CD4-positive, alpha-beta memory T cell (primary cell): ENCODE measurements around the gene SOX13. TPM values are rescaled to one million over a fixed set of nuclear protein-coding genes. Genes with fewer than 3 reads are reported as not detected.

Experiments used
- CTCF ChIA-PET: fragments of 350-600 bp; sonication (Branson Sonifier 250); formaldehyde crosslinking; loops from one replicate; lab custom pipeline; 2021; ENCODE audit warnings: inconsistent platforms; ENCODE audit not compliant: partially characterized antibody; lab: Charles Lee
- POLR2A ChIA-PET: fragments of 350-600 bp; sonication (Branson Sonifier 250); formaldehyde crosslinking; loops from one replicate; lab custom pipeline; 2021; ENCODE audit not compliant: partially characterized antibody; lab: Charles Lee
- DNase-seq, 5 donors: peaks; one replicate each; pipeline versions ENCODE4 v3.0.0 to v3.0.0-alpha.2; 2020 to 2022; ENCODE audit warnings: mixed read lengths in 1 of 5
- H3K27ac ChIP-seq: one replicate; pipeline ENCODE4 v1.7.0; 2013; ENCODE audit warnings: low read depth, low read length
- H3K27me3 ChIP-seq: 2 replicates; pipeline ENCODE4 v1.7.0; 2013; ENCODE audit warnings: mild to moderate bottlenecking, low read length, moderate library complexity; ENCODE audit not compliant: insufficient read depth
- H3K36me3 ChIP-seq: 2 replicates; pipeline ENCODE4 v1.7.0; 2013; ENCODE audit warnings: mild to moderate bottlenecking, low read length, moderate library complexity; ENCODE audit not compliant: insufficient read depth
- H3K4me1 ChIP-seq: 2 replicates; pipeline ENCODE4 v1.7.0; 2013; ENCODE audit warnings: mild to moderate bottlenecking, low read length, moderate library complexity; ENCODE audit not compliant: insufficient read depth
- H3K4me3 ChIP-seq, 2 donors: one replicate each; pipeline ENCODE4 v1.7.0; 2013; ENCODE audit warnings: low read length in 2 of 2, mild to moderate bottlenecking in 1 of 2
- H3K9me3 ChIP-seq, 2 donors: one replicate each; pipeline ENCODE4 v1.7.0; 2013; ENCODE audit warnings: low read length in 2 of 2, control low read depth in 1 of 2; ENCODE audit not compliant: control insufficient read depth in 1 of 2
- H3K27ac Mint-ChIP-seq, 7 donors: one replicate each; pipeline ENCODE4 v1.8.0; 2020 to 2021; ENCODE audit warnings: mixed read lengths in 7 of 7, mild to moderate bottlenecking in 6 of 7, inconsistent platforms in 3 of 7, moderate library complexity in 3 of 7
- H3K27me3 Mint-ChIP-seq, 2 donors: one replicate each; pipeline ENCODE4 v1.8.0; 2020 to 2021; ENCODE audit warnings: mixed read lengths in 2 of 2
- H3K36me3 Mint-ChIP-seq, 2 donors: one replicate each; pipeline ENCODE4 v1.8.0; 2020 to 2021; ENCODE audit warnings: mixed read lengths in 2 of 2, inconsistent platforms in 1 of 2, mild to moderate bottlenecking in 1 of 2
- H3K4me1 Mint-ChIP-seq, 4 donors: one replicate each; pipeline ENCODE4 v1.8.0; 2020 to 2021; ENCODE audit warnings: mixed read lengths in 4 of 4, mild to moderate bottlenecking in 1 of 4
- H3K4me3 Mint-ChIP-seq, 8 donors: one replicate each; pipeline ENCODE4 v1.8.0; 2020 to 2021; ENCODE audit warnings: mixed read lengths in 8 of 8, mild to moderate bottlenecking in 7 of 8, moderate library complexity in 6 of 8, inconsistent platforms in 3 of 8
- H3K9me3 Mint-ChIP-seq, 8 donors: one replicate each; pipeline ENCODE4 v1.8.0; 2020 to 2021; ENCODE audit warnings: mixed read lengths in 8 of 8, mild to moderate bottlenecking in 5 of 8, inconsistent platforms in 3 of 8, moderate library complexity in 1 of 8
- intact Hi-C: fragments of 100-400 bp; cut with micrococcal nuclease; formaldehyde crosslinking; loops from one replicate; pipeline ENCODE4 v1.15.1; 2023
- polyA plus RNA-seq, 2 donors: library from polyadenylated mRNA; unstranded; fragments of 300-500 nt; fragmentation: Illumina TruSeq; gene quantifications; one replicate each; pipeline ENCODE4 v1.2.3, GENCODE V29; 2021
- total RNA-seq, 2 experiments: library from RNA; stranded (reverse); gene quantifications; one replicate each; pipeline ENCODE4 v1.2.3, GENCODE V29; 2021

The SOX13 gene
- total and polyA plus RNA-seq, 4 experiments from 2014 or later, result 0.94 to 12.0 (median 6.0) TPM

DNA sequence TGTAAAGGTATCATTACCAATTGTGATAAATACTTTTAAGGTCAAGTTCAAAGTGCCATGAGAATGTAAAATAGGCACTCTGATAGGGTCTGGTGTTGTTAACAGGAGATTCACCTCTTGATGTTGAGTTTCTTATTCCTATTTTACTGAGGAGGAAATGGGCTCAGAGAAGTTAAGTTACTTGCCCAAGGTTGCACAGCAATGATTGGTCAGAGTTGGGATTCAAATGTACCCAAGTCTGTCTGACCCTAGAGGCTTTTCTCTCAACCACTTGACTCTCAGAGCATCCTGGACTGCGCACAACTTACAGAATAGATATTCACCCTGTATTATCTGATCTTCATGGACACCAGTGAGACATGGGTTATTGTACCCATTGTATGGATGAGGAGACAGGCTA is 33.9 kb downstream of the SOX13 start:
- Mint-ChIP-seq H3K4me3 (no peak overlapping the region), H3K27me3 (no peaks in the 10 kb centered on the region), H3K36me3 (no peaks in the 10 kb centered on the region), H3K4me1 (peaks cover 20 to 54% (median 32%) of the 10 kb centered on the region in 4 donors), H3K27ac (peak overlapping the region in 6 of 7 donors; percentile 15 to 86 (median 47)), H3K9me3 (no peaks in the 10 kb centered on the region)
- ChIA-PET CTCF (interaction anchor here (1.5 kb wide), 1 partner anchor 22 kb away, joined by 4 read pairs; no protein-coding TSS in a partner anchor), POLR2A (no interaction called here)
- no peak for DNase-seq
- Histone ChIP-seq H3K27me3 (peaks cover 4% of the 10 kb centered on the region), H3K9me3 (no peaks in the 10 kb centered on the region), H3K27ac (no peak overlapping the region), H3K4me3 (no peak overlapping the region), H3K4me1 (peaks cover 39% of the 10 kb centered on the region), H3K36me3 (no peaks in the 10 kb centered on the region)
- intact Hi-C loops, result no loop called here

DNA sequence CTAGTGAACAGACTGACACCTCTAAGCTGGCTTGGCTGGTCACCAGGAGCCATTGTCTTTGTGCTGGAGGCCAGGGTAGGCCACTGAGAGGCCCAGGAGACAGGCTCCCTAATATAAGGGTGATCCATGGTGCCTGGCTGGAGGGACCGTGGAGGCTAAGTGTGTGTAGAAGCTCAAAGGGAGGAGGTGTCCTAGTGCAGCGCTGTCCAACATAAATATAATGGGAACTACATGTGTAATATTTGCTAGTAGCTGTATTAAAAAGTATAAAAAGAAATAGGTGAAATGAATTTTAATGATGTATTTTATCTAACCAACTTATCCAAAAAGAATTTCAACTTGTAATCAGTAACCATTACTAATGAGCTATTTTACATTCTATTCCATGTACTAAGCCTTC is 35.0 kb downstream of the SOX13 start:
- Mint-ChIP-seq H3K27me3 (no peaks in the 10 kb centered on the region), H3K4me1 (peaks cover 12 to 43% (median 22%) of the 10 kb centered on the region in 4 donors), H3K9me3 (no peaks in the 10 kb centered on the region), H3K4me3 (no peak overlapping the region), H3K27ac (peak overlapping the region in 3 of 7 donors; percentile 12 to 86 (median 23)), H3K36me3 (no peaks in the 10 kb centered on the region)
- Histone ChIP-seq H3K4me1 (peaks cover 32% of the 10 kb centered on the region), H3K4me3 (no peak overlapping the region), H3K9me3 (no peaks in the 10 kb centered on the region), H3K27me3 (peaks cover 4% of the 10 kb centered on the region), H3K36me3 (no peaks in the 10 kb centered on the region), H3K27ac (no peak overlapping the region)
- POLR2A ChIA-PET, result no interaction called here
- intact Hi-C loops, result no loop called here
- no peak for DNase-seq
- CTCF ChIA-PET, result interaction anchor here (0.6 to 1.5 kb wide), 2 partner anchors 21 to 59 kb away, joined by 3 to 4 read pairs; no protein-coding TSS in a partner anchor

DNA sequence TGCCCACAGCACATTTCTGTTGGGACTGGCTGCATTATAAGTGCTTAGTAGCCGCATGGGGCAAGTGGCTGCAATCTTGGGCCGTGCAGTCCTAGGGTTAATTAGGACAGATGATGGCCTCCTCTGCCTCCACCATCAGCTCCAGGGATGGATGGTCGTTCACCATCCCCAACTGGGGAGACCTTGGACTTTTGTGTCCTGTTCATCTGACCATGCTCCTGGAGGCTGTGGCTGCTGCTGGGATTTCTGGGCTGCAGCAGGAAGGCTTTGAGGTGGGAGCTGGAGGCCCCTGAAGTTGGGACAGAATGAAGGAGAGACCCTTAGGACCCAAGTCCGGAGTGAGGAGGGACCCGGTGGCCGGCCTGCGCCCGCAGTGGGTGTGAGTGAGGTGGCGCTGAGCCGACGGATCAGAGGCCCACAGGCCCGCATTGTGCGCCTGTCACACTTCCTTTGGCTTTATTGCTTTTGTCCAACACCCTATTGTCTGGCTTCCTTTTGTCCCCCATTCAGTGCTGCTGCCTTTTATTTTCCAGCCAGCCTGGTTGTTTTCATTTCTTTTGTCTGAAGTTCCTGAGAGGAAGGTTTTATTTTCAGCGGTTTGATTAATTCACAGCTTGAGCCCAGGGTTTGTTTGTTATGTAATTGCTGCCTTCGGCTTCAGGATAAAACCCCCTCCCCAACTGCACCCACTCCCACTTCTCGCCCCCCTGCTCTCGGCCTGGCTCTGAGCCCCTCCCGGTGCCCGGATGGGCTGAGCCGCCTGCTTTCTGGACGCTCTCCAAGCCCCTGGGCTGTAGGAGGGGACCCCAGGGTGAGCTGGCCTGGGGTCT is 35.6 kb downstream of the SOX13 start:
- Histone ChIP-seq H3K27ac (no peak overlapping the region), H3K27me3 (peaks cover 4% of the 10 kb centered on the region), H3K4me3 (no peak overlapping the region), H3K9me3 (no peaks in the 10 kb centered on the region), H3K36me3 (no peaks in the 10 kb centered on the region), H3K4me1 (peaks cover 25% of the 10 kb centered on the region)
- intact Hi-C loops, result no loop called here
- CTCF ChIA-PET, result interaction anchor here (1.5 kb wide), 1 partner anchor 20 kb away, joined by 4 read pairs; no protein-coding TSS in a partner anchor
- POLR2A ChIA-PET, result no interaction called here
- Mint-ChIP-seq H3K27me3 (no peaks in the 10 kb centered on the region), H3K4me3 (peak overlapping the region in 1 of 8 donors; percentile 4), H3K9me3 (no peaks in the 10 kb centered on the region), H3K36me3 (no peaks in the 10 kb centered on the region), H3K4me1 (peaks cover 7 to 37% (median 16%) of the 10 kb centered on the region in 4 donors), H3K27ac (peak overlapping the region in 2 of 7 donors; percentile 7 to 29)
- no peak for DNase-seq

DNA sequence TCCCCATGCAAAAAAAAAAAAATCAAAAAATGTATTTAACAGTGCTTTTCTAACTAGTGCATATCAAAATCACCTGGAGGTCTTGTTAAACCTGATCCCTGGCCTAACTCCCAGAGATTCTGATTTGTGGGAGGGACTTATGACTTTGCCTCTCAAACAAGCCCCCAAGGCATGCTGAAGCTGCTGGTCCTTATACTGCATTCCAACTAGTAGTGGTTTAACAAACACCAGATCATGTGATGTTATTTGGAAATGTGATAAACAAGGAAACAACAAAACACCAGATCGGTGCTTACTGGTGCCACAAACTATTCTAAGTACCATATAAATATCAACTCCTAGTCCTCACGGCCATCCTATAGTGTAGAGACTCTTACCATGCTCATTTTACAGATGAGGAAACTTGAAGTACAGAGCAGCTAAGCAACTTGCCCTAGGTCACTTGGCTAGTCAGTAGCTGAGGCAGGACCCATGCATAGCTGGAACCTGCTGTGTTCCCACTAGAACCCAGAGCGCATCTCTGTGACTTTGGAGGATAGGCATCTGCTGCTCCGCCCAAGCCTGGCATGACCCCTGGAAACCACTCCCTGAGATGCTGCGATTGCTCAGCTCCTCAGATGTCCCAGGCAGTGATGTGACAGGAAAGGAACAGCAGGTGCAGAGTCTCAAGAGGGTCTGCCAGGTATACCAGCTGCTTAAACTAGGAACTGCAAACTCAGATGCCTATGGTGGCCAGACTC is 38.1 kb downstream of the SOX13 start:
- Mint-ChIP-seq H3K27ac (no peak overlapping the region), H3K36me3 (no peaks in the 10 kb centered on the region), H3K4me3 (no peak overlapping the region), H3K27me3 (no peaks in the 10 kb centered on the region), H3K9me3 (no peaks in the 10 kb centered on the region), H3K4me1 (peaks cover 0 to 14% (median 6%) of the 10 kb centered on the region in 4 donors)
- H3K27me3 ChIP-seq, result peaks cover 4% of the 10 kb centered on the region
- no peak overlapping the region for H3K4me3 ChIP-seq
- intact Hi-C loops, result no loop called here
- no peak for DNase-seq
- H3K4me1 ChIP-seq, result no peaks in the 10 kb centered on the region
- POLR2A ChIA-PET, result no interaction called here
- no peak overlapping the region for H3K27ac ChIP-seq
- CTCF ChIA-PET, result interaction anchor here (1.4 kb wide), 1 partner anchor 18 kb away, joined by 3 read pairs; no protein-coding TSS in a partner anchor
- H3K9me3 ChIP-seq, result no peaks in the 10 kb centered on the region
- H3K36me3 ChIP-seq, result no peaks in the 10 kb centered on the region

DNA sequence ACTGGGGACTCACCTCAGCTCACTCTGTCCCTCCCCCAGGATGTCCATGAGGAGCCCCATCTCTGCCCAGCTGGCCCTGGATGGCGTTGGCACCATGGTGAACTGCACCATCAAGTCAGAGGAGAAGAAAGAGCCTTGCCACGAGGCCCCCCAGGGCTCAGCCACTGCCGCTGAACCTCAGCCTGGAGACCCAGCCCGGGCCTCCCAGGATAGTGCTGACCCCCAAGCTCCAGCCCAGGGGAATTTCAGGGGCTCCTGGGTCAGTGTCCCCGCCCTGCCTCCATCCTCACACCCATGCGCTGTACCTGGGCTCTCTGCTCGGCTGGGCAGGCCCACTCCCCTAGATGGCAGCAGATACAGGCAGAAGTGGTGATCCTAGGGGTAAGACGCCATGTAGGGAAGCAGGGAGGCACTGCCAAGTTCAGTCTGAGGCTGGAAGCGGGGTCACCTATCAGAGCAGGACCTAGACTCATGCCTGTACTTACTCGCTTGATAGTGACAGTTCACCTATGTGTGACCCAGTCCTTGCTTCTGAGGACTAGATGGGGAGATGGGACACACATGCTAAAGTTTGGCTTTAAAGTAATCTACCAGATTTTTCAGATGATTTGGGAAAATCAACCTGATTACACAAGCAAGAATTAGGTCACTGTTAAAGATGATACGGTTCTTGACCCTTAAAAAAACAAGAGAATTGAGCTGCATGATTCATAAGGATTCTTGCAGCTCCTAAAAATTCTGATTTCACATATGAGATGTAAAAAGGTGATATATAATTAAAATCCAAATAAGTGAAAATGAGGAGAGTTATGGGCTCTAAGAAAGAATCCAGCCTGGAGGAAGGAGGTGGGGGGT is 40.2 kb downstream of the SOX13 start:
- peak in 1 of 5 donors; percentile 35 for DNase-seq
- Histone ChIP-seq H3K27ac (no peak overlapping the region), H3K4me3 (no peak overlapping the region), H3K9me3 (no peaks in the 10 kb centered on the region), H3K27me3 (peaks cover 4% of the 10 kb centered on the region), H3K4me1 (no peaks in the 10 kb centered on the region), H3K36me3 (no peaks in the 10 kb centered on the region)
- intact Hi-C loops, result no loop called here
- Mint-ChIP-seq H3K9me3 (no peaks in the 10 kb centered on the region), H3K4me1 (peaks cover 0 to 7% (median 0%) of the 10 kb centered on the region in 4 donors), H3K36me3 (no peaks in the 10 kb centered on the region), H3K27me3 (no peaks in the 10 kb centered on the region), H3K27ac (no peak overlapping the region), H3K4me3 (no peak overlapping the region)
- ChIA-PET POLR2A (no interaction called here), CTCF (interaction anchor here (1.4 kb wide), 1 partner anchor 16 kb away, joined by 3 read pairs; no protein-coding TSS in a partner anchor)

DNA sequence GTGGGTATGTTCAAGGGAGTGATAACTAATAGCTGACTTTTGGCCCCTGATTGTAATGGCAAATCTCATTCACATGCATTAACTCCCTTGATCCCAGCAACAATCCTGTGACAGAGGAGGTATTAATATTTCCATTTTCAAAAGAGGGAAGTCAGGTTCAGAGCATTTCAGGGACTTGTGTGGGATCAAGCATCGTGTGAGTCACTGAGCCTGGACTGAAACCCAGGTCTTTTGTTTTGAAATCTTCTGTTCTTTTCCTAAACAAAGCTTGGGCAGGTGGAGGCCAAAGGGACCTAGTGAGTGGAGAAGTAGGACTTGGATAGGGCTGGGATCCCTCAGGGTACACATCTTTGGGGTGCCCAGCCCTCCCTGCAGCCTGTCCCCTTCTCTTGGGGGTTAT is 41.0 kb downstream of the SOX13 start:
- Histone ChIP-seq H3K4me3 (no peak overlapping the region), H3K27me3 (peaks cover 4% of the 10 kb centered on the region), H3K4me1 (no peaks in the 10 kb centered on the region), H3K9me3 (no peaks in the 10 kb centered on the region), H3K27ac (no peak overlapping the region), H3K36me3 (no peaks in the 10 kb centered on the region)
- POLR2A ChIA-PET, result no interaction called here
- Mint-ChIP-seq H3K27ac (peak overlapping the region in 1 of 7 donors; percentile 32), H3K4me1 (peaks cover 0 to 7% (median 0%) of the 10 kb centered on the region in 4 donors), H3K27me3 (no peaks in the 10 kb centered on the region), H3K36me3 (no peaks in the 10 kb centered on the region), H3K9me3 (no peaks in the 10 kb centered on the region), H3K4me3 (no peak overlapping the region)
- intact Hi-C loops, result no loop called here
- CTCF ChIA-PET, result interaction anchor here (1.4 kb wide), 1 partner anchor 15 kb away, joined by 3 read pairs; no protein-coding TSS in a partner anchor
- no peak for DNase-seq
